ENCODE measurements around the gene TBXAS1.
A peak's percentile ranks its signal among the peaks of the same experiment; 100 is the strongest.

TBXAS1 gene

GRCh38 chr7:139829025-139829774 lies at the start of gene TBXAS1:
TSS of gene TBXAS1 (plus strand) at chr7:139829264. CDS start at chr7:139829391, 127 bp downstream.
- peak; percentile 14 for DNase-seq

GRCh38 chr7:139782932-139783331 lies 46.1 kb upstream of the TBXAS1 start:
- DNase-seq: no peak

- no peak for DNase-seq
Observed at GRCh38 chr7:139783647-139784385, 45.2 kb upstream of the TBXAS1 start.

GRCh38 chr7:139784648-139785047 lies 44.4 kb upstream of the TBXAS1 start:
- no peak for DNase-seq

DNA sequence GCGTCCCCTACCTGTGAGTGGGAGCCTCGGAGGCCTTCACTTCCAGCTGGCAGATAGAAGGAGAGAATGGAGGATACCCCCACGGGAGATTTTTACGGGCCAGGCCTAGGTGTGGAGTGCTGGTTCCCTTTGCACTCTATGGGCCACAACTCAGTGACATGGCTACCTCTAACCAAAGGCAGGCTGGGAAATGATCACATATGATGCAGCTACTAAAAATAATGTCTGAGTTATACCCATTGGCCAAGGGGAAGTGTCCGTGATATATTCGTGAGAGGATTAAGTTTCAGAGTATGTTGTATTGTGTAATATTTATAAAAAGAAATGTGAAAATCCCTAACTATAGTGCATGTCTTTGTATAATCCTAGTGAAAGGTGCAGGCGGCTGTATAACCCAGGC lies 37.7 kb upstream of the TBXAS1 start:
- DNase-seq: no peak

DNA sequence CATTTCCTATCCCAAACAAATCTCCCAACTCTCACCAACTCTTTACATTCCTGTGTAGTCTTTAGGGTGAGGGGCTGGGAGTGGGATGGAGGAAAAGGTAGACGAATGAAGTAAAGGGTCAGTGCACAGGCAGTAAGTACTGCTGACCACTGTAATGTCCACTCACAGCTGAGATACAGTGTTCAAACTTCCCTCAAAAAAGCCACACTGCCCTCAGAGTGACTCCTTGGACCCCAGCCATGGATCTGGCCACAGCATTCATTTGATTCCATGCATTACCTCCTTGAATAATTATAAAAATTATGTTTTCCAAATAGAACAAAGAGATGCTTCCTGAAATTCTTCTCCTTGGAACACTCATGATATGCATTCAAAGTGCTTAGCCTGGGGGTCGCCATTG lies 31.5 kb upstream of the TBXAS1 start:
- DNase-seq: no peak

GRCh38 chr7:139798221-139798620 lies 30.8 kb upstream of the TBXAS1 start:
- no peak for DNase-seq

GRCh38 chr7:139798892-139799291 lies 30.2 kb upstream of the TBXAS1 start:
- DNase-seq: no peak

- no peak for DNase-seq
Observed at GRCh38 chr7:139799586-139799985, 29.5 kb upstream of the TBXAS1 start.

- DNase-seq: no peak
Observed at GRCh38 chr7:139804571-139804970, 24.5 kb upstream of the TBXAS1 start.

DNA sequence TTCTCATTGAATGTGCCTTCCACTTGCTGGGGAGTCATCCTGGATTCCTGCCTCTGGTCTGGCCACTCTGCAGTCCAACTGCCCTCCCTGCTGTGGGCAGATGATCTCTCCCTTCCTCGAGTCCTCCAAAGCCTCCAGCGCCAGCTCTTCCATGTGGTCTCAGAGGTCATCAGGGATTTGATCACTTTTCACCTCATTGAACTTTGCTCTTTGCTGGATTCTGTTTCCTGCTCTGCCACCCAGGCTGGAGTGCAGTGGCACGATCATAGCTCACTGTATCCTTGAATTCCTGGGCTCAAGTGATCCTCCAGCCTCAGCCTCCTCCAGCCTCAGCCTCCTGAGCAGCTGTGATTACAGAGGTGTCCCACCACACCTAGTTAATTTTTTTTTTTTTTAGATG lies 22.1 kb upstream of the TBXAS1 start:
- no peak for DNase-seq

- no peak for DNase-seq
Observed at GRCh38 chr7:139808427-139808826, 20.6 kb upstream of the TBXAS1 start.

DNA sequence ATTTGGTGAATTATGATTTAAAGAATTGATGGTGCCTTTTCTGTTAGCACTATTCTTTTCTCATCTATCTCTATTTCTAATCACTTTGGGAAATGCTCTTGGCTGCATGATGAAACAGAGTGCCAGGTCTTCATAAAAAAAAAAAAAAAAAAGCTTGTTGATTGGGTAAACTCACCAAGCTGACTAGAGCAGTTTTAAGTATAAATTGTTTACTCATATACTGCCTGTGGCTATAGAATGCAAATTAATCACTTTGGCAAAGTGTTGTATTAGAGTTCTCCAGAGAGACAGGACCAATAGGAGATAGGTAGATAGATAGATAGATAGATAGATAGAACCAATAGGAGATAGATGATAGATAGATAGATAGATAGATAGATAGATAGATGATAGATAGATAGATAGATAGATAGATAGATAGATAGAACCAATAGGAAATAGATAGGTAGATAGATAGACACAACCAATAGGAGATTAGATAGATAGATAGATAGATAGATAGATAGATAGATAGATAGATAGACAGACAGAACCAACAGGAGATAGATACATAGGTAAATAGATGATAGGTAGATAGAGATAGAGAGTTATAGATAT lies 20.1 kb upstream of the TBXAS1 start:
- no peak for DNase-seq

- no peak for DNase-seq
Observed at GRCh38 chr7:139811066-139811465, 18.0 kb upstream of the TBXAS1 start.

DNA sequence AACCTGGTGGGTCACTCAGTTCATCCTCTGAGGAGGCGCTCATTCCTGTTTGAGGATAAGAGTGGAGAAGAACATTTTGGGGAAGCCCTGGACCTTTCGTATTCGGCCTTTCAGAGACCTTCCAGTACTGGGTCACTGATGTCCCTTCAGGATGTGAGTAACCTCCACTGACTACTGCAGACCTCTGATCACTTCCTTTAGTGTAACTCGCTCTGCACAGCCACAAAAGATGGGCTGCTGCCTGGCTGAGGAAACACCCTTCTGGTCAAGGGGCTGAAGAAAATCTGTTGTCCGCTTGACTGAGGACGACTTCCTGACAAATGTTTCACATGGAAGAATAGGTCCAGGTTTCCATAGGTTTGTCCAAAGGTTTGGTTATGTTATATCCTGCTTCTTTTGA lies 15.9 kb upstream of the TBXAS1 start:
- DNase-seq: no peak

GRCh38 chr7:139813689-139814088 lies 15.4 kb upstream of the TBXAS1 start:
- no peak for DNase-seq

GRCh38 chr7:139817249-139817648 lies 11.8 kb upstream of the TBXAS1 start:
- no peak for DNase-seq

- no peak for DNase-seq
Observed at GRCh38 chr7:139820089-139820488, 9.0 kb upstream of the TBXAS1 start.

DNA sequence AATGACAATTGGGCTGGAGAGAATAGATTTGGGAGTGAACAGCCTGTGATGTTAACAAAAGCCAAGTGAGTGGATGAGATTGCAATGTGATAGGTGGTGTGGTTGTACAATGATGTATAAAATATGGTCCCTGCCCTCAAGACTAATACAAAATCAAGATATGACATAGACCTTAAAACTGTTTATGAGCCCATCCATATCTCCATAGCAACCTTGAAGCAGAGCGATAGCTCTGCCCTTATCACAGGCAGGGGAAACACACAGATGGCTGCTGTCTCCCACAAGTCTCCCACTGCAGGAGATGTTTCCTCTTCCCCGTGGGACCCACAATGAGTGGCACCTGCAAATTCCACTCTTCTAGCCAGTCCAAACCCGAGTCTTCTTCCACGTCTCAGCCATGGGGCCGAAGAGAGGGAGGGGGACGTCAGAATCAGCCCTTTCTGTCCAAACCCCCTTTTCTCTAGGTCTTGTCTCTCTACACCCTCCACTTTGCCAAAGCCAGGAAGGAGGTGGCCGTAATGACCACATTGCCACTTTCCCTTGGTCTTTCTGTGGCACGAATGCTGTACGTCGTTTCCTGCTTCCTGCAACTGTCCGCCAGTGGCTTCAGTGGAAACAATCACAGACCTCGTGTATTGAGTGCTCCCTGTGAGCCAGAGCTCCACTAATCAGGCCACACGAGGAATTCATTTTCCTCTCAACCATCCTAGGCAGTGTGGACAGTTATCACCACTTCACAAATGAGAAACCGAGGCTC lies 7.5 kb upstream of the TBXAS1 start:
- no peak for DNase-seq

GRCh38 chr7:139822855-139823254 lies 6.2 kb upstream of the TBXAS1 start:
- DNase-seq: no peak

DNA sequence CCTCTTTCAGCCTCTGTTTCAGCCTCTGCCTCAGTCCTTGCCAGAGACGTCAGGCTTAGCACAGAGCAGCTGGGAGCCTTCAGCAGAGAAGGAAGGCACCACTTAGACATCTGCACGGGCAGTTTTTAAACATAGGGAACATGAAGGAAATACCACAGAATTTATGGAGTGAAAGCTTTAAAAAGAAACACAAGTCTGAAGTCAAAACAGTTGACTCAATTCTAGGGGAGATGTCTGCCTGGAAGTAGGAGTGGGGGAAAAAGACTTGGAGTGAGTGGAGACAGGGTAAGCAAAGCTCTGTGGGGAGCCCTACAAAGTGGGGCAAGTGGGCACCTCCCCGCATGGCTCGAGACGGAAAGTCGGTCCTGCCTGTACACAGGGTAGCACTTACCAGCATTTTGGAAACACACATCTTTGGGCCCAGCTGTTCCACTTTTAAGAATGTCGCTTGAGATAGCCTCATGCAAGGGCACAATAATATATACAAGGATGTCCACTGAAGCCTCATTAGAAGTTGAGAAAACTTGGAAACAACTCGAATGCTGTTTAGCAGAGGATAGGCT lies 5.0 kb upstream of the TBXAS1 start:
- no peak for DNase-seq

GRCh38 chr7:139825666-139826290 lies 3.3 kb upstream of the TBXAS1 start:
- no peak for DNase-seq

GRCh38 chr7:139827042-139827441 lies 2.0 kb upstream of the TBXAS1 start:
- DNase-seq: no peak
